K562 (cell line): Measurements from ENCODE around the gene TMEM150A. TPM values are rescaled to one million over a fixed set of nuclear protein-coding genes. Genes with fewer than 3 reads are reported as not detected.

Source experiments
- ATF4 ChIP-seq: fragments of 450-650 bp; formaldehyde crosslinking; IDR thresholded peaks from 2 replicates; pipeline ENCODE4 v1.4.0; 2022; ENCODE audit warnings: mild to moderate bottlenecking, moderate library complexity
- ATF7 ChIP-seq: fragments of 450-650 bp; IDR thresholded peaks from 2 replicates; pipeline ENCODE4 v1.7.1; 2014; ENCODE audit warnings: mild to moderate bottlenecking, moderate library complexity
- BCL6 ChIP-seq: fragments of 250-450 bp; sonication (Bioruptor Pico); IDR thresholded peaks from 2 replicates; pipeline ENCODE4 v1.4.0; 2020
- CGGBP1 ChIP-seq: fragments of 250-450 bp; sonication (Bioruptor Pico); IDR thresholded peaks from 2 replicates; pipeline ENCODE4 v1.9.0; 2021; ENCODE audit warnings: mild to moderate bottlenecking
- HEY1 ChIP-seq: fragments of 250-450 bp; sonication (Bioruptor Pico); IDR thresholded peaks from 2 replicates; pipeline ENCODE4 v1.5.0; 2020; ENCODE audit warnings: mild to moderate bottlenecking, moderate library complexity, borderline replicate concordance
- MLLT1 ChIP-seq, 2 experiments: fragments of 450-650 bp; IDR thresholded peaks; 2 replicates each; pipeline ENCODE4 v1.6.1; 2016
- MTA1 ChIP-seq: fragments of 450-650 bp; IDR thresholded peaks from 2 replicates; pipeline ENCODE4 v1.6.1; 2017; ENCODE audit warnings: borderline replicate concordance
- MXI1 ChIP-seq: IDR thresholded peaks from 2 replicates; pipeline ENCODE4 v1.6.1; 2011; ENCODE audit warnings: low read depth, mild to moderate bottlenecking, improper control_type of control experiment, low read length
- NFIC ChIP-seq: fragments of 450-650 bp; IDR thresholded peaks from 2 replicates; pipeline ENCODE4 v1.6.1; 2017; ENCODE audit warnings: mild to moderate bottlenecking, inconsistent platforms
- RAD51 ChIP-seq: fragments of 450-650 bp; IDR thresholded peaks from 2 replicates; pipeline ENCODE4 v1.7.1; 2016; ENCODE audit warnings: low read depth, mild to moderate bottlenecking, borderline replicate concordance
- RREB1 ChIP-seq: fragments of 250-450 bp; sonication (Bioruptor Pico); IDR thresholded peaks from 2 replicates; pipeline ENCODE4 v1.4.0; 2020
- TAL1 ChIP-seq: fragments of 450-650 bp; IDR thresholded peaks from 2 replicates; pipeline ENCODE4 v1.6.1; 2016; ENCODE audit warnings: mild to moderate bottlenecking
- TFAM ChIP-seq: fragments of 250-450 bp; sonication (Bioruptor Pico); conservative IDR thresholded peaks from 2 replicates; pipeline ENCODE4 v1.5.0; 2021; ENCODE audit warnings: mild to moderate bottlenecking, moderate library complexity
- U2AF2 ChIP-seq: fragments of 200-400 bp; formaldehyde crosslinking; optimal IDR thresholded peaks from 2 replicates; pipeline ENCODE3; 2017; ENCODE audit warnings: low read depth, mild to moderate bottlenecking, low read length
- ZNF431 ChIP-seq: sonication (generic); formaldehyde crosslinking; IDR thresholded peaks from 2 replicates; pipeline ENCODE4 v1.8.0; 2022; ENCODE audit warnings: mild to moderate bottlenecking, missing genetic modification reagents
- polyA plus RNA-seq, 8 experiments: library from polyadenylated mRNA; depleted of rRNA in 4 of 8; stranded (reverse) in 5 of 8; unstranded in 3 of 8; fragments of >200 nt; fragmentation: Nextera tagmentation in 2 of 8; fragmentation: Illumina TruSeq in 1 of 8; extraction: Ambion mirVana in 2 of 8; extraction: Trizol in 1 of 8; gene quantifications; 2 replicates each; pipeline versions ENCODE4 v1.2.1 to v1.2.3, GENCODE V29; 2011 to 2014; ENCODE audit warnings: inconsistent platforms in 1 of 8, missing spikeins in 1 of 8
- total RNA-seq, 7 experiments: library from RNA; depleted of rRNA in 6 of 7; stranded (reverse); fragments of >200 nt in 6 of 7; fragmentation: Illumina TruSeq in 2 of 7; extraction: Trizol in 2 of 7; gene quantifications; 2 replicates each; pipeline versions ENCODE4 v1.2.1 to v1.2.3, GENCODE V29; 2011 to 2021; ENCODE audit warnings: low replicate concordance in 1 of 7
- TF ChIP-seq, protein P1 (sequence below): fragments of 250-450 bp; sonication (Bioruptor Pico); IDR thresholded peaks from 2 replicates; pipeline ENCODE4 v1.8.0; 2022; ENCODE audit warnings: inconsistent platforms
- TF ChIP-seq, protein P2 (sequence below): sonication (generic); formaldehyde crosslinking; IDR thresholded peaks from 2 replicates; pipeline ENCODE4 v1.8.0; 2022; ENCODE audit warnings: mild to moderate bottlenecking, missing genetic modification reagents

TMEM150A gene
- total and polyA plus RNA-seq, 9 of the 15 experiments (the other 6 are each of a cell fraction or from before 2014, with no cell fraction given): 3.9 to 17.1 (median 8.4) TPM

GRCh38 chr2:85602476-85603234, at the start of gene TMEM150A (continued):
- TF ChIP-seq, protein P1, sequence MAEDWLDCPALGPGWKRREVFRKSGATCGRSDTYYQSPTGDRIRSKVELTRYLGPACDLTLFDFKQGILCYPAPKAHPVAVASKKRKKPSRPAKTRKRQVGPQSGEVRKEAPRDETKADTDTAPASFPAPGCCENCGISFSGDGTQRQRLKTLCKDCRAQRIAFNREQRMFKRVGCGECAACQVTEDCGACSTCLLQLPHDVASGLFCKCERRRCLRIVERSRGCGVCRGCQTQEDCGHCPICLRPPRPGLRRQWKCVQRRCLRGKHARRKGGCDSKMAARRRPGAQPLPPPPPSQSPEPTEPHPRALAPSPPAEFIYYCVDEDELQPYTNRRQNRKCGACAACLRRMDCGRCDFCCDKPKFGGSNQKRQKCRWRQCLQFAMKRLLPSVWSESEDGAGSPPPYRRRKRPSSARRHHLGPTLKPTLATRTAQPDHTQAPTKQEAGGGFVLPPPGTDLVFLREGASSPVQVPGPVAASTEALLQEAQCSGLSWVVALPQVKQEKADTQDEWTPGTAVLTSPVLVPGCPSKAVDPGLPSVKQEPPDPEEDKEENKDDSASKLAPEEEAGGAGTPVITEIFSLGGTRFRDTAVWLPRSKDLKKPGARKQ (CRISPR knock-in tag): no peak
- TF ChIP-seq ZNF431 (CRISPR knock-in tag) (0 out of 2 replicates have a peak, but pooled peaks have one; percentile 18), HEY1 (no peak), RAD51 (peak; percentile 29; the same call in 1 of the 2 replicates), ATF4 (CRISPR knock-in tag) (0 out of 2 replicates have a peak, but pooled peaks have one; percentile 16), NFIC (no peak), CGGBP1 (peak; percentile 71; the same call in 1 of the 2 replicates), ATF7 (peak; percentile 78), TFAM (CRISPR knock-in tag) (no peak), TAL1 (no peak), MLLT1 (IDR thresholded peaks at IDR 0.05) (no peak), RREB1 (CRISPR knock-in tag) (peak; percentile 79; the same call in 1 of the 2 replicates), MTA1 (no peak), MXI1 (peak; percentile 93), BCL6 (CRISPR knock-in tag) (no peak), U2AF2 (no peak)
- TF ChIP-seq, protein P2, sequence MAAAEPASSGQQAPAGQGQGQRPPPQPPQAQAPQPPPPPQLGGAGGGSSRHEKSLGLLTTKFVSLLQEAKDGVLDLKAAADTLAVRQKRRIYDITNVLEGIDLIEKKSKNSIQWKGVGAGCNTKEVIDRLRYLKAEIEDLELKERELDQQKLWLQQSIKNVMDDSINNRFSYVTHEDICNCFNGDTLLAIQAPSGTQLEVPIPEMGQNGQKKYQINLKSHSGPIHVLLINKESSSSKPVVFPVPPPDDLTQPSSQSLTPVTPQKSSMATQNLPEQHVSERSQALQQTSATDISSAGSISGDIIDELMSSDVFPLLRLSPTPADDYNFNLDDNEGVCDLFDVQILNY (CRISPR knock-in tag): 0 out of 2 replicates have a peak, but pooled peaks have one; percentile 26
